ENCODE data around the gene MYH7B. TPM values are rescaled to one million over a fixed set of nuclear protein-coding genes. Genes with fewer than 3 reads are reported as not detected.

MYH7B gene
- total RNA-seq, 1 experiment from 2014 or later: 0.74 TPM

DNA sequence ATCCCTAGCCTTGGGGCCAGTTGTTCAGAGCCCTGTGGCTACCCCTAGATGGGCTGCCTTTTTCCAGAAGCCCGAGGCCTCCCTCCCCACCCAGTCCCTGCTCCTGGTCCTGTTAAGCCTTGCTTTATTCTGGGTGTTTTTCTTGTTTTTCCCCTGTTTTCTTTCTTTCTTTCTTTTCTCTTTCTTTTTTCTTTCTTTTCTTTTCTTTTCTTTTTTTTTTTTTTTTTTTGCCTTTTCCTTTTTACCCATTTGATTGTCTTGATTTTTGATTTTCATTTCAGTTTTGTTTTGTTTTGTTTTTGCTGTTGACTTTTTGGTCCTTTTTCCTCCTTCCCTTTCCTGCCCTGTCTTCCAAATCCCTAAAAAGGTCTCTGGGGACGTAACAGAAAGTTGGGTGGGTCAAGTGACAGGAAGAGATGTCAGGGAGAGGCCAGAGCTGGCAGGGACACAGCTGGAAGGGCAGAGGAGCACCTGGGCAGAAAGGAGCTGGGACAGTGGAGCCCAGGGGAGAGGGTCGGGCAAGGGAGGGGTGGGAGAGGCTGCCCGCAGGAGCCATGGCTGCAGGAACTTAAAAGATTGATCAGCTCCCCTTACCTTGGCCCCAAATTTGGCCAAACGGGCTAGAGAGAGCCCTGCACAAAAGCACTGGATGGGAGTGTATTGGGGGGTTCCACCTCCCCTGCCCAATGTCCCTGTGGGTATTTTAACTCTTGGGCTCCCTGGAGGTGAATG is 27.6 kb downstream of the MYH7B start:
- BruUV-seq (replicated peaks): no TSS peak
- Histone ChIP-seq H4K20me1 (ENCODE audit: insufficient read depth) (no peaks in the 10 kb centered on the region), H2AFZ (ENCODE audit: low read depth, low read length, poor library complexity, severe bottlenecking) (no peak overlapping the region), H3K79me2 (ENCODE audit: insufficient read depth, low read length) (no peaks in the 10 kb centered on the region), H3K4me1 (ENCODE audit: control insufficient read depth in 1 of 2, insufficient read depth in 2 of 2, low read length in 2 of 2) (peaks cover 0 to 4% of the 10 kb centered on the region in 2 experiments; a peak in 1 of 4 replicates), H3K9me3 (ENCODE audit: control insufficient read depth in 1 of 2, insufficient read depth in 1 of 2, low read depth in 1 of 2, low read length in 2 of 2) (no peaks in the 10 kb centered on the region), H3K4me2 (ENCODE audit: low read length) (no peak overlapping the region), H3K27me3 (ENCODE audit: insufficient read depth, low read length) (no peaks in the 10 kb centered on the region), H3K27ac (ENCODE audit: low read depth, low read length) (no peak overlapping the region), H3K9me2 (ENCODE audit: insufficient read depth) (no peaks in the 10 kb centered on the region), H3K36me3 (ENCODE audit: control insufficient read depth in 1 of 2, insufficient read depth in 2 of 2, low read length in 2 of 2) (no peaks in the 10 kb centered on the region), H3K9ac (ENCODE audit: low read length) (no peak overlapping the region), H3K4me3 (replicated peaks in 1 of 2; ENCODE audit: low read depth in 1 of 2, low read length in 2 of 2) (no peak overlapping the region)
- ChIA-PET RAD21 (ENCODE audit: low non-redundant PET in 1 of 2, low total read pairs in 2 of 2, uncharacterized antibody in 2 of 2, unreplicated experiment in 2 of 2) (no interaction called here), CTCF (no interaction called here), POLR2A (no interaction called here)
- TF ChIP-seq POLR2A (IDR thresholded peaks at IDR 0.05; ENCODE audit: borderline replicate concordance, extremely low read depth, insufficient read depth, insufficient read length): no peak
- no peak for TF ChIP-seq YY1 (IDR thresholded peaks at IDR 0.05; ENCODE audit: extremely low read depth, insufficient replicate concordance, low read depth, low read length)
- no peak for TF ChIP-seq EGR1 (IDR thresholded peaks at IDR 0.05; ENCODE audit: low read depth)
- no peak for TF ChIP-seq CBX3 (IDR thresholded peaks at IDR 0.05; ENCODE audit: low read depth)
- TF ChIP-seq ZBTB33 (IDR thresholded peaks at IDR 0.05; ENCODE audit: extremely low read depth, insufficient replicate concordance, low read length): no peak
- TF ChIP-seq RAD21 (IDR thresholded peaks at IDR 0.05; ENCODE audit: low read depth): no peak
- no peak for TF ChIP-seq SIN3A (IDR thresholded peaks at IDR 0.05; ENCODE audit: low read depth)
- TF ChIP-seq, protein P1, sequence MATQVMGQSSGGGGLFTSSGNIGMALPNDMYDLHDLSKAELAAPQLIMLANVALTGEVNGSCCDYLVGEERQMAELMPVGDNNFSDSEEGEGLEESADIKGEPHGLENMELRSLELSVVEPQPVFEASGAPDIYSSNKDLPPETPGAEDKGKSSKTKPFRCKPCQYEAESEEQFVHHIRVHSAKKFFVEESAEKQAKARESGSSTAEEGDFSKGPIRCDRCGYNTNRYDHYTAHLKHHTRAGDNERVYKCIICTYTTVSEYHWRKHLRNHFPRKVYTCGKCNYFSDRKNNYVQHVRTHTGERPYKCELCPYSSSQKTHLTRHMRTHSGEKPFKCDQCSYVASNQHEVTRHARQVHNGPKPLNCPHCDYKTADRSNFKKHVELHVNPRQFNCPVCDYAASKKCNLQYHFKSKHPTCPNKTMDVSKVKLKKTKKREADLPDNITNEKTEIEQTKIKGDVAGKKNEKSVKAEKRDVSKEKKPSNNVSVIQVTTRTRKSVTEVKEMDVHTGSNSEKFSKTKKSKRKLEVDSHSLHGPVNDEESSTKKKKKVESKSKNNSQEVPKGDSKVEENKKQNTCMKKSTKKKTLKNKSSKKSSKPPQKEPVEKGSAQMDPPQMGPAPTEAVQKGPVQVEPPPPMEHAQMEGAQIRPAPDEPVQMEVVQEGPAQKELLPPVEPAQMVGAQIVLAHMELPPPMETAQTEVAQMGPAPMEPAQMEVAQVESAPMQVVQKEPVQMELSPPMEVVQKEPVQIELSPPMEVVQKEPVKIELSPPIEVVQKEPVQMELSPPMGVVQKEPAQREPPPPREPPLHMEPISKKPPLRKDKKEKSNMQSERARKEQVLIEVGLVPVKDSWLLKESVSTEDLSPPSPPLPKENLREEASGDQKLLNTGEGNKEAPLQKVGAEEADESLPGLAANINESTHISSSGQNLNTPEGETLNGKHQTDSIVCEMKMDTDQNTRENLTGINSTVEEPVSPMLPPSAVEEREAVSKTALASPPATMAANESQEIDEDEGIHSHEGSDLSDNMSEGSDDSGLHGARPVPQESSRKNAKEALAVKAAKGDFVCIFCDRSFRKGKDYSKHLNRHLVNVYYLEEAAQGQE (IDR thresholded peaks at IDR 0.05; ENCODE audit: low read depth): no peak
- no peak for TF ChIP-seq TCF7L2 (IDR thresholded peaks at IDR 0.05; ENCODE audit: borderline replicate concordance, extremely low read depth, insufficient read depth, insufficient read length)
- no peak for TF ChIP-seq ZFX (IDR thresholded peaks at IDR 0.05)
- no peak for TF ChIP-seq ATF3 (IDR thresholded peaks at IDR 0.05)
- TF ChIP-seq POLR2AphosphoS5 (IDR thresholded peaks at IDR 0.05; ENCODE audit: low read depth, low read length): no peak
- no peak for ATAC-seq
- intact Hi-C loops (cut with micrococcal nuclease): no loop called here
- no peak for DNase-seq (ENCODE audit: low read depth, low spot score)
